A549 (cell line): Measurements from ENCODE around the gene USP49.

ENCODE experiments used
- BCL3 ChIP-seq: fragments of >200 bp; sonication (Bioruptor Twin); formaldehyde crosslinking; IDR thresholded peaks from 3 replicates; pipeline ENCODE4 v1.6.1; 2016
- CEBPB ChIP-seq, 2 experiments: fragments of >200 bp in 1 of 2; sonication (Bioruptor Twin) in 1 of 2; formaldehyde crosslinking in 1 of 2; IDR thresholded peaks; 2 replicates each; pipeline ENCODE4 v1.6.1; 2012 to 2016
- CTCF ChIP-seq: fragments of >200 bp; sonication (Bioruptor Twin); formaldehyde crosslinking; IDR thresholded peaks from 3 replicates; pipeline ENCODE4 v1.5.1; 2016
- JUN ChIP-seq, 2 experiments: fragments of >200 bp; sonication (Bioruptor Twin); formaldehyde crosslinking; IDR thresholded peaks; 2 replicates in 1 of 2; 3 replicates in 1 of 2; pipeline ENCODE4 v1.6.1; 2016 to 2017
- MAZ ChIP-seq: fragments of 150-350 bp; IDR thresholded peaks from 2 replicates; pipeline ENCODE4 v1.6.1; 2014; ENCODE audit warnings: antibody characterized with exemption, low read depth, low read length, borderline replicate concordance
- NFE2L2 ChIP-seq: fragments of 150-350 bp; conservative IDR thresholded peaks from 2 replicates; pipeline ENCODE4 v1.6.1; 2014; ENCODE audit warnings: low read length
- POLR2A ChIP-seq: IDR thresholded peaks from 2 replicates; pipeline ENCODE4 v1.6.1; 2012; ENCODE audit warnings: mild to moderate bottlenecking, low read length
- TP53 ChIP-seq: fragments of 250-450 bp; sonication (Bioruptor Pico); IDR thresholded peaks from 2 replicates; pipeline ENCODE4 v1.5.0; 2021; ENCODE audit warnings: mild to moderate bottlenecking, moderate library complexity
- ZFP36 ChIP-seq: fragments of 450-650 bp; IDR thresholded peaks from 2 replicates; pipeline ENCODE4 v1.6.1; 2014; ENCODE audit warnings: borderline replicate concordance; ENCODE audit not compliant: partially characterized antibody

GRCh38 chr6:41941280-41942066 is 46.3 kb upstream of the USP49 start, which contains the start of gene CCND3:
- TF ChIP-seq CTCF (no peak), TP53 (CRISPR knock-in tag) (no peak), NFE2L2 (no peak), CEBPB (IDR thresholded peaks at IDR 0.05) (peak; percentile 11 to 50; a peak in 2 of 4 replicates), JUN (IDR thresholded peaks at IDR 0.05) (peak in 1 of 2 experiments; percentile 51; a peak in 3 of 5 replicates), POLR2A (peak; percentile 27; the same call in 1 of the 2 replicates), ZFP36 (no peak), BCL3 (0 out of 3 replicates have a peak, but pooled peaks have one; percentile 53), MAZ (0 out of 2 replicates have a peak, but pooled peaks have one; percentile 29)
